ENCODE data around the gene CCDC184. TPM values are rescaled to one million over a fixed set of nuclear protein-coding genes. Genes with fewer than 3 reads are reported as not detected.
"Not testable (repeated sequence)": the region's sequence is repeated elsewhere in the genome, so short reads cannot be mapped to it uniquely, and the experiment has no call there.

The CCDC184 gene
- total RNA-seq: 0.05 TPM
- 0.21 TPM for polyA plus RNA-seq
- long read RNA-seq, donor 1: 0 reads
- long read RNA-seq, donor 2: 0 reads
- long read RNA-seq, donor 3: 0 reads
- long read RNA-seq, donor 4: 0 reads
- long read RNA-seq, donor 5: 0 reads
- long read RNA-seq, donor 6: 0 reads
- long read RNA-seq, donor 7: 0 reads
- long read RNA-seq, donor 8: 0 reads
- long read RNA-seq, donor 9: 0 reads
- long read RNA-seq, donor 10: 0 reads

GRCh38 chr12:48183091-48183875, at the start of gene CCDC184:
TSS of gene CCDC184 (plus strand) at chr12:48183644. CDS start at chr12:48184123, 479 bp downstream.
- Histone ChIP-seq H3K27me3 (ENCODE audit: control insufficient read depth in 2 of 2, insufficient read depth in 1 of 2, low read length in 1 of 2) (peaks cover 44 to 87% of the 10 kb centered on the region in 2 donors), H3K27ac (ENCODE audit: low read depth in 1 of 2, low read length in 1 of 2) (no peak within 1 kb of the TSS)
- DNase-seq (ENCODE audit: low read depth in 6 of 9, low spot score in 9 of 9): peak in 8 of 9 donors; percentile 54 to 89 (median 76)

GRCh38 chr12:48135027-48135426, 48.4 kb upstream of the CCDC184 start:
- Histone ChIP-seq H3K36me3 (ENCODE audit: control insufficient read depth in 2 of 2, insufficient read depth in 2 of 2, low read length in 1 of 2) (peaks cover 11 to 34% of the 10 kb centered on the region in 2 donors), H3K27ac (ENCODE audit: low read depth in 1 of 2, low read length in 1 of 2) (no peak overlapping the region), H3K4me3 (ENCODE audit: low read length in 2 of 2) (no peak overlapping the region), H3K9me3 (ENCODE audit: control insufficient read depth in 2 of 2, insufficient read depth in 1 of 2, low read length in 1 of 2) (no peaks in the 10 kb centered on the region), H3K4me1 (ENCODE audit: control insufficient read depth in 2 of 2, insufficient read depth in 2 of 2, low read length in 2 of 2) (no peaks in the 10 kb centered on the region), H3K27me3 (ENCODE audit: control insufficient read depth in 2 of 2, insufficient read depth in 1 of 2, low read length in 1 of 2) (no peaks in the 10 kb centered on the region)
- WGBS: 98% methylated on average over 5 of the region's 5 CpGs
- no peak for DNase-seq (ENCODE audit: low read depth in 6 of 9, low spot score in 9 of 9)

More at GRCh38 chr12:48183091-48183875, at the start of gene CCDC184:
- H3K4me1 ChIP-seq (ENCODE audit: control insufficient read depth in 2 of 2, insufficient read depth in 2 of 2, low read length in 2 of 2): peaks cover 5 to 20% of the 10 kb centered on the region in 2 donors
- WGBS: under 1% methylated on average over 61 of the region's 61 CpGs
- H3K36me3 ChIP-seq (ENCODE audit: control insufficient read depth in 2 of 2, insufficient read depth in 2 of 2, low read length in 1 of 2): no peaks in the 10 kb centered on the region
- peak within 1 kb of the TSS; percentile 62 to 75 for H3K4me3 ChIP-seq (ENCODE audit: low read length in 2 of 2)
- H3K9me3 ChIP-seq (ENCODE audit: control insufficient read depth in 2 of 2, insufficient read depth in 1 of 2, low read length in 1 of 2): peaks cover 0 to 8% of the 10 kb centered on the region in 2 donors

DNA sequence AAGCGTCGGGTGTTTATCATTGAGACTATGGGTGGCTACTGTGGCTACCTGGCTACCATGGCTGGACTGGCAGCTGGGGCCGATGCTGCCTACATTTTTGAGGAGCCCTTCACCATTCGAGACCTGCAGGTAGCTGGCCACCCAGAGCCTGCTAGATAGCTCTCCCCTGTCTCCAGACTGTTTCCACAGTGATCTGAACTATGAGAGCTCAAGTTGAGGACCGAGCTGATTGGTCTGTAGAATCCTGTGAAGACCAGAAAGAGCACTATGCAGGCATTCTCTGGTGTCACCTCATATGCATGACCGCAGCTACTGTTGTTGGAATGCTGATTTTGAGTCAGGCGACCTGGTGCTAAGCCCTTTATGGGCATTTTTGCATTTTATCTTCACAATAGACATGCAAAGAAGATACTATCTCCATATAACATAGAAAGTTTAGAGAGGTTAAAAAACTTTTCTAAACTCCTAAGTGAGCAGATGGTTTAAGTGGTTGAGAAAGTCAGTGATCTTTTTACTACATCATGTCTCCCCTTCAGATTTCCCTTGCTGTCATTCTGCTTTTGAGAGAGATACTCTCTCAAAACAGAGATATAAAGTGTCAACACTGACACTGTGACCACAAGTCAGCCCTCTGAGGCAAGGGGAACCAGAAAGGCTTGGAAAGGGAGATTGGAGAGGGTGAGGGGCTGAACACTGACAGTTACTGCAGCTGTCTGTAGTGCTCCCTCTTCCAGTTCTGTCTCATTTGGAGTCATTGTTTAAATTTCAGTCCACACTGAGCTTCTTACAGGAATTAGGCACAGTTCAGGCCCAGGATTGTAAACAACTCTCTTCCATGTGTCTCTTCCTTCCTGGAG, 40.4 kb upstream of the CCDC184 start:
- WGBS: 98% methylated on average over 7 of the region's 7 CpGs
- no peaks in the 10 kb centered on the region for H3K27me3 ChIP-seq (ENCODE audit: control insufficient read depth in 2 of 2, insufficient read depth in 1 of 2, low read length in 1 of 2)
- no peaks in the 10 kb centered on the region for H3K4me1 ChIP-seq (ENCODE audit: control insufficient read depth in 2 of 2, insufficient read depth in 2 of 2, low read length in 2 of 2)
- no peak for DNase-seq (ENCODE audit: low read depth in 6 of 9, low spot score in 9 of 9)
- peaks cover 18 to 60% of the 10 kb centered on the region in 2 donors for H3K36me3 ChIP-seq (ENCODE audit: control insufficient read depth in 2 of 2, insufficient read depth in 2 of 2, low read length in 1 of 2)
- no peak overlapping the region for H3K27ac ChIP-seq (ENCODE audit: low read depth in 1 of 2, low read length in 1 of 2)
- no peaks in the 10 kb centered on the region for H3K9me3 ChIP-seq (ENCODE audit: control insufficient read depth in 2 of 2, insufficient read depth in 1 of 2, low read length in 1 of 2)
- H3K4me3 ChIP-seq (ENCODE audit: low read length in 2 of 2): no peak overlapping the region

DNA sequence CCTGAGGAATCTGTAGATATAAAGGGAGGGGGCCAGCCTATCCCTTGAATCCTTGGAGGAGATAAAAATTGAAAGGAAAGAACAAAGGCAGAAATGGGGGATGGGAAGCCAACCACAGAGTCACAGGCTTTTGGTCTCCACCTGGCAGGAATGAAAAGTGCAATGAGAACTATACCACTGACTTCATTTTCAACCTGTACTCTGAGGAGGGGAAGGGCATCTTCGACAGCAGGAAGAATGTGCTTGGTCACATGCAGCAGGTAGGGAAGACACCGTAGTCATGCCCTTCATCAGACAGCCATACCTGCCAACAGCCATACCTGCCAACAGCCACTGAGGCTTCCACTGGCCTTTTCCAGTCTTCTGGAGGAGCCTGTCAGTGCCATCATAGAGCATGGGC, 39.5 kb upstream of the CCDC184 start:
- DNase-seq (ENCODE audit: low read depth in 6 of 9, low spot score in 9 of 9): no peak
- Histone ChIP-seq H3K4me3 (ENCODE audit: low read length in 2 of 2) (no peak overlapping the region), H3K27ac (ENCODE audit: low read depth in 1 of 2, low read length in 1 of 2) (no peak overlapping the region), H3K27me3 (ENCODE audit: control insufficient read depth in 2 of 2, insufficient read depth in 1 of 2, low read length in 1 of 2) (no peaks in the 10 kb centered on the region), H3K9me3 (ENCODE audit: control insufficient read depth in 2 of 2, insufficient read depth in 1 of 2, low read length in 1 of 2) (no peaks in the 10 kb centered on the region), H3K36me3 (ENCODE audit: control insufficient read depth in 2 of 2, insufficient read depth in 2 of 2, low read length in 1 of 2) (peaks cover 26 to 62% of the 10 kb centered on the region in 2 donors), H3K4me1 (ENCODE audit: control insufficient read depth in 2 of 2, insufficient read depth in 2 of 2, low read length in 2 of 2) (no peaks in the 10 kb centered on the region)
- 96% methylated on average over 2 of the region's 2 CpGs for WGBS

DNA sequence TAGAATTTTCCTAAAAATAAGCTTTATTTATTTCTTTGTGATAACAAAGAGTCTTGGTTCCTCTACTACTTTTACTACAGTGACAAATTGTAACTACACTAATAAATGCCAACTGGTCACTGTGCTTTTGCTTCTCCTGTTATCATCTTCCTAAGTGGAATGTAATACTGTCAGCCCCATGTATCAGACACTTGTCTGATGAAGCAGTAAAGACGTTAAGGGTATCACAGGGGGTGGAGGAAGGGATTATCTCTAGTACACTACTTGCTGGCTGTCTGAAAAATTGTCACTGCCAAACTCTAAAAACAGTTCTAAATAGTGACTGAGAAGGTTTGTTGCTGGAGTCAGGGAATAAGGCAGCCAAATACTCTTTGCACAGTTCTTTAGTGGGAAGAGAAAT, 37.5 kb upstream of the CCDC184 start:
- Histone ChIP-seq H3K4me3 (ENCODE audit: low read length in 2 of 2) (no peak overlapping the region), H3K27me3 (ENCODE audit: control insufficient read depth in 2 of 2, insufficient read depth in 1 of 2, low read length in 1 of 2) (no peaks in the 10 kb centered on the region), H3K9me3 (ENCODE audit: control insufficient read depth in 2 of 2, insufficient read depth in 1 of 2, low read length in 1 of 2) (no peaks in the 10 kb centered on the region), H3K27ac (ENCODE audit: low read depth in 1 of 2, low read length in 1 of 2) (no peak overlapping the region), H3K36me3 (ENCODE audit: control insufficient read depth in 2 of 2, insufficient read depth in 2 of 2, low read length in 1 of 2) (peaks cover 44 to 74% of the 10 kb centered on the region in 2 donors), H3K4me1 (ENCODE audit: control insufficient read depth in 2 of 2, insufficient read depth in 2 of 2, low read length in 2 of 2) (no peaks in the 10 kb centered on the region)
- DNase-seq (ENCODE audit: low read depth in 6 of 9, low spot score in 9 of 9): no peak
- WGBS: 94% methylated on average over 1 of the region's 1 CpG

DNA sequence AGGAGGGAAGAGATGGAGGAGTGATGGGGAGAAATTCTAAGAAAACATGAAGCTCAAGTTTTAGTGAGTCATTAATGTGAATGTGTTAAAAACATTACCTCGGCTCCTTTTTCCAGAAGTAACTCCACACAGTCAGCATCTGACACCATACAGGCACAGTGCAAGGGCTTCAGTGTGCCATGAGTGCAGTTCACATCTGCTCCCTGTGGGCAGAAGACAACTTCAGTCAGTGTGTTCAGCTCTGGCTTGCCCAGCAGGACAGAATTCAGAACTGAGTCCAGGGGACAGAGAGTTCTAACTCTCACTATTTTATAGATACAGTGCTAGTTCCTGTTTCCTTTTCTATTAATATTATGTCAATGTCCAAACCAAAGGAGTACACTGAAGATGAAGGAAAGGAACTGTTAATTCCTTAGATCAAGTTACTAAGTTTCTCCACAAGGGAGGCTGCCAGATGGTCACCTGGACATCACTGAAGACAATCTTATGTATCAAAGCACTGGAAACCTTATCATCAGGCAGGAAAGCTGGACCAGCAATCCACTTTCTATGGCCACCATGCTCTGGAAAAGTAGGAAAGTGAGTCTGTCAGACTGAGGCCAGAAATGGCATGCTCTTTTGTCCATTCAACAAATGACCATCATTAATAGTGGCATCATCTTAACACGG, 32.2 kb upstream of the CCDC184 start:
- DNase-seq (ENCODE audit: low read depth in 6 of 9, low spot score in 9 of 9): no peak
- no peaks in the 10 kb centered on the region for H3K9me3 ChIP-seq (ENCODE audit: control insufficient read depth in 2 of 2, insufficient read depth in 1 of 2, low read length in 1 of 2)
- H3K27ac ChIP-seq (ENCODE audit: low read depth in 1 of 2, low read length in 1 of 2): no peak overlapping the region
- H3K36me3 ChIP-seq (ENCODE audit: control insufficient read depth in 2 of 2, insufficient read depth in 2 of 2, low read length in 1 of 2): peaks cover 50 to 65% of the 10 kb centered on the region in 2 donors
- H3K4me1 ChIP-seq (ENCODE audit: control insufficient read depth in 2 of 2, insufficient read depth in 2 of 2, low read length in 2 of 2): peaks cover under 1 to 3% of the 10 kb centered on the region in 2 donors
- WGBS: 87% methylated on average over 2 of the region's 2 CpGs
- H3K4me3 ChIP-seq (ENCODE audit: low read length in 2 of 2): no peak overlapping the region
- no peaks in the 10 kb centered on the region for H3K27me3 ChIP-seq (ENCODE audit: control insufficient read depth in 2 of 2, insufficient read depth in 1 of 2, low read length in 1 of 2)

GRCh38 chr12:48155786-48156185, 27.7 kb upstream of the CCDC184 start:
- H3K9me3 ChIP-seq (ENCODE audit: control insufficient read depth in 2 of 2, insufficient read depth in 1 of 2, low read length in 1 of 2); DNase-seq (ENCODE audit: low read depth in 6 of 9, low spot score in 9 of 9); H3K27ac ChIP-seq (ENCODE audit: low read depth in 1 of 2, low read length in 1 of 2); H3K4me3 ChIP-seq (ENCODE audit: low read length in 2 of 2); H3K27me3 ChIP-seq (ENCODE audit: control insufficient read depth in 2 of 2, insufficient read depth in 1 of 2, low read length in 1 of 2): not testable (repeated sequence)
- 99% methylated on average over 5 of the region's 5 CpGs for WGBS
- Histone ChIP-seq H3K4me1 (ENCODE audit: control insufficient read depth in 2 of 2, insufficient read depth in 2 of 2, low read length in 2 of 2) (peaks cover 12 to 16% of the 10 kb centered on the region in 2 donors), H3K36me3 (ENCODE audit: control insufficient read depth in 2 of 2, insufficient read depth in 2 of 2, low read length in 1 of 2) (peaks cover 23 to 27% of the 10 kb centered on the region in 2 donors)

DNA sequence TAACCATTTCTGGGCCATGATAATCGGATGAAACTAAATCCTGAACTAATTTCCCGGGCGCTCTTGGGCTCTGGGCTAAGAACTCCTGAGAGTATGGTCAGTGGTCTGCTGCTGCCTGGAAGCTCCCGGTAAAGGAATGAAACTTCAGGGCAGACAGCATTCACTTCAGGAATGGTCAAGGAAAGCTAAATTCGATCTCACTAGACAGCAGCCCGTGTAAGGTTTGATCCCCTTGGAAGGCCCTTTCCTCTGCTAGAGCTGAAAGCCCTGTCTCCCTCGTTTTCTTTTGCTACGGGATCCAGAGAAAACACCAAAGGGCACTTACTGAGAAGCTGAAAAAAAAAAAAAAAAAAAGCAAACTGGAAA, 26.8 kb upstream of the CCDC184 start:
- H3K4me1 ChIP-seq (ENCODE audit: control insufficient read depth in 2 of 2, insufficient read depth in 2 of 2, low read length in 2 of 2): peaks cover 12 to 18% of the 10 kb centered on the region in 2 donors
- H3K36me3 ChIP-seq (ENCODE audit: control insufficient read depth in 2 of 2, insufficient read depth in 2 of 2, low read length in 1 of 2): peaks cover 15 to 19% of the 10 kb centered on the region in 2 donors
- peak in 1 of 9 donors; percentile 2 for DNase-seq (ENCODE audit: low read depth in 6 of 9, low spot score in 9 of 9)
- peak overlapping the region in 1 of 2 donors; percentile 96 for H3K27ac ChIP-seq (ENCODE audit: low read depth in 1 of 2, low read length in 1 of 2)
- WGBS: 38% methylated on average over 8 of the region's 8 CpGs
- no peaks in the 10 kb centered on the region for H3K9me3 ChIP-seq (ENCODE audit: control insufficient read depth in 2 of 2, insufficient read depth in 1 of 2, low read length in 1 of 2)
- H3K4me3 ChIP-seq (ENCODE audit: low read length in 2 of 2): peak overlapping the region; percentile 89 to 94
- no peaks in the 10 kb centered on the region for H3K27me3 ChIP-seq (ENCODE audit: control insufficient read depth in 2 of 2, insufficient read depth in 1 of 2, low read length in 1 of 2)

All from thymus (tissue), 14 donors.